Glomerular visceral epithelial cell (primary cell): Measurements from ENCODE around the gene FGF8.
A peak's percentile ranks its signal among the peaks of the same experiment; 100 is the strongest.

Experiments
- DNase-seq: peaks from one replicate; pipeline ENCODE4 v3.0.0-alpha.2; 2016; ENCODE audit errors: extremely low spot score

The FGF8 gene

DNA sequence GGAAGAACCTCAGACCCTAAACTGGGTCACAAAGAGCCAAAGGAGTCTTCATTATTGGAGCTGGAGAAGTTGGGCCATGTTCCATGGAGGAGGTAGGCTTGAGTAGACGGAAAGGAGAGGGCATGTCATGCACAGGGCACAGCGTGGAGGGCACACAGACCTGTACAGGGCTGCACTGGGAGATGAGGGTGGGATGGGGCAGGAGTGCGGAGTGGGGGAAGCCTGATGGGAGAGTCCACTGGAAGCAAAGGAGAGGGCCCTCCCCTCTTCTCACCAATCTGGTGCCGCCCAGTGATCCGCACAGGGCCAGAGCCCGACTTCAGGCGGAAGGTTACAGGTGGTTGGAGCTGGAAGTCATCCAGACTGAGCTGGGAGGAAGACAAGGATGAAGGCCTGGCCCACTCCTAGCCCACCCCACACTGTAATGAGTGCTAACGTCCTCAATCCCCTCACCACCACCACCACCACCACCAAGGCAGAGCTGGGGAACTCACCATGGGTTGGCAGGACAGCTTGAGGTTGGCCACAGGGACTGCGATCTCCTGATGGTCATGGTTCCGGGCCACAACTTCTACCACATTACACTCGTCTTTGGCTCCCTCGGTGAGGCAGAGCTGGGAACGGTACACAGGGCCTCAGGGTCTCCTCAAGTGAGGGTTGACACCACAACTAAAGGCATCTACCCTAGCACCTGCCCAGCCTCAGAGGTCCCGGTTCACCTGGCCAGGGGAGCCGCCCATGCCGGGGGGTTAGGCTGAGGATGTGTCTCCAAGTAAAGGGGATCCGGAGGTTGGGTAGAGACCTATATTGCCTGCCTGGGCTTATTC, 6.3 kb upstream of the FGF8 start:
- DNase-seq: no peak

DNA sequence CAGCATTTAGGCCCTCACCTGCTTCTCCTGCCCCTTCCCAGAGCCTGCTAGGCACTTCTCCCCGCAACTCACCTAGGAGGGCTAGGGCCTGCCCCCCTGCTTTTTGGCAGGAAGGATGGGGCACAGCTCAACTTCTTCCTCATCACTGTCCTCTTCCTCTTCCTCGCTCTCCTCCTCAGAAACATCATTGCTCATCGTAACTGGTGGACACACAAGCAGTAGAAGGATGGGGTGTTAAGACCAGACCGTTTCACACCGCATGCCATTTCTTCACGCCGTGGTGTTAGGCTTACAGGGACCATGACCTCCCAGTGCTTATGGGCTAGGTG, 5.7 kb upstream of the FGF8 start:
- no peak for DNase-seq

DNA sequence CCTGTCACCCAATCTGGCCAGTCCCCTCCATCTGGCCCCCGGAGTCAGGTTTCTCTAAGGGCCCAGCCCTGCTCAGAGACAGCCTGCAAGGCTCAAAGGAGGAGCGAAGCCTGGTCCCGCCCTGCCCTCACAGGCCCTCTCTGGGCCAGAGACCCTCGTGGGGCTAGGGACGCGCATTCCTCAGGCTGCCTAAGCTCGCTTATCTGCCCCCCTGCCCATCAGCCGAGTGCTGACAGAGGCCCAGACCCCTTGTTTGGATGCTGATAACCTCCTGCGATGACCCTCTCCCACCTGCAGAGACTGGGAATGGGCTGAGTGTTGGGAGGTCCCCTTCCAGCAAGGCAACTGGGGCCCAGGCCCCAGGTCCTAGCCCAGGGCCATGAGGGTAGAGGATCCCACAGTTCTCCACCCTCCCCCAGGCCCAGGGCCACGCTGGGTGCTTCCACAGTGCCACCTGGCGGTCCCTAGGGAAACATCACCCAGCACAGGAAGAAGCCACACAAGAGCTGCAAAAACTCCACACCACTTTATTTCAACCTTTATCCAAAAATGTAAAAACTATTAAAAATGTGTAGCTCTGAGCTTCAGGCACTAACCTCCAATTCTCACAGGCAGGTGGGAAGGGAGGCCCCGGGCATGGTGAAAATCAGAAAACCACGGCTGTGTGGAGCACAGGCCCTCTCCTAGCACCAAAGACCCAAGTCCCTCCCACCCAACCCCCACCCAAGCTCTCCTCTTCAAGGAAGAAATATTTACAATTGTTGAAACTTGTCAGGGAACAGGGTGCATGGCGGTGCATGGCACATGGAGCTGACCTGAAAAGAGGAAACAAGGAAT, 5.1 kb upstream of the FGF8 start:
- DNase-seq: peak; percentile 72

DNA sequence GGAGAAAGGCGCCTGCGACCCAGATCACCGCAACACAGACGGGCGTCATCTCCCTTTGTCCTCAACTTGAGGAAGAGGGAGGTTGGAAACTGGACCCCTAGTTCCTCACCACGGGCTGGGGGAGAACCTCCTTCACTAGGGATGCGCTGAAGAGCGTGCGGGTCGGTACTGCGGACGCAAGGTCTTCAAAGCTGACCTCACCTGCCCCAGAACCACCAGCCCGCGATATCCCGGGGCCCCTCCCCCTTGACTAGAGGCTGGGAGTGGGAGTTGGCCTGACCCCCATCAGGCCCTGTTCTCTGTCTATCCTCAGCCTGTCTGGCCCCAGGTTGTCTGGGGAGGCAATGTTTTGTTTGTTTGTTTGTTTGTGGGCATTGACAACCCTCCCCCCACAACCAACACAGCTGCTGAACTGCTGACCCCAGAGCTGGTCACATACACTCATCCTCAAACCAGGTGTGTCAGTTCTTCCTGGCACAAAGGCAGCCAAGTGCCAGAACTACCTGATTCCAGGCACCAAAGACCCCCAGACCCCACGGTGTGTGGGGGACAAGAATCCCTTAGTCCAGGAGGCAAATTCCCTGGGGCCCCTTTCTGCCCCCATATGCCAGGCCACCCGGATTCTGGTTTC, 4.4 kb upstream of the FGF8 start:
- DNase-seq: no peak

DNA sequence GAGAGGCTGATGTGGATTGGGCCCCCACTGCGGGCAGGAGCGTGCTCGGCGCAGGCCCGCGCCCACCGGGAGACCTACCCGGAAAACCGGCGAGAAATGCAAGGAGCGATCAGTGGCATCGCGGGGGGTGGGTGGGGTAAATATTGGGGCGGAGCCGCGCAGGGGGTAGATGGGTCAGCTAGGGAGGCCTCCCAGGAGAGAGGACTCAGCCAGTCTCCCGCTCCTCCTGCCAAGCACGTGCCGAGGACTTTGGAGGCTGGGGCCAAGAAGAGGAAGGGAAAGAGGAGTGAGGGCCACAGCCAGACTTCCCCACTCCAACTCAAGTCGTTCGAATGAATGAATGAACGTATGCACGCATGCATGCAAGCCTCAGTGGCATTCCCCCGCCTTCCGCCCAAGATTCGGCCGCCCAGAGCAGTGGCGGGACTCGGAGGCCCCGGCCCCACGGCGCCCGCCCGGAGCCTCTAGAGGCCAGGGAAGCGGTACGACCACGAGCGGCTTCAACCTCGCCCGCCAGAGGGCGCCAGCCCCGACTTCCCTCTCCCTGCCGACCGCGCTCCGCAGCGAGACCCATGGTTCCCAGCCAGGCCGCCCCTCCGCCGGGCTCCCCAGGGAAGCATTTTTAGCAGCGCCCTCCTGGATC, 3.8 kb upstream of the FGF8 start:
- no peak for DNase-seq

DNA sequence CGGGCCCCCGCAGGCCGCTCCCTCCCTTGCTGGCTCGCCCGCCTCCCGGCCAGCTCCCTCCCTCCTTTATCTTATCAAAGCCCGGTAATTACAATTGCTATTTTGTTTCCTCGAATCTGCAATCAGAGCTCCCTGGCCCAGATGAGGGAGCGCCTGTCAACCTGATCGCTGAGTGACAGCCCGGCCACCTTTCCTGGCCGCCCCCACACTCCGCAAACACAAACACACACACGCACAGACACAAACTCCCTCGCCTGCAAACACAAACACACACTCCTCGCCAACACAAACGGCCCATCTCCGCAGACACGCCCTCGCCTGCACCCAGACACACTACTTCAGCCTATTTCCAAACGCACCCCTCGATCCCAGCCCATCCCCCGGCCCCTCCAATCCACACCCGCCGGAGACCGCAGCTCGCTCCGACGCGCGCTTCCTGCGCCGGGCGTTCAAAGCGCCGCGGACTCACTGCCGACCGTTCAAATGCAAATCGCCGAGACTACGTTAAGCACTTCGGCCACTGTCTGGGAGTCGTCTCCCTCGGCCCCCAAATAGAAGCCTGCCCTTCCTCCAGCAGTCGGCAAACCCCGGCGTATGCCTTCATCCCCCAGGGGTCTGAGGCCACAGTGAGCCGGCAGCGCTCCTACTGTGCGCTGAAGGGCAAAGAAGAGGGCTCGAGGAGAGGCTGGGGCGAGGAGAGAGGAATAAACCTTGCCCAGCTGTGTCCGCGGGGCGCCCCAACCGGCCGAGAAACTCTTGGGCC, 3.0 kb upstream of the FGF8 start:
- DNase-seq: no peak

DNA sequence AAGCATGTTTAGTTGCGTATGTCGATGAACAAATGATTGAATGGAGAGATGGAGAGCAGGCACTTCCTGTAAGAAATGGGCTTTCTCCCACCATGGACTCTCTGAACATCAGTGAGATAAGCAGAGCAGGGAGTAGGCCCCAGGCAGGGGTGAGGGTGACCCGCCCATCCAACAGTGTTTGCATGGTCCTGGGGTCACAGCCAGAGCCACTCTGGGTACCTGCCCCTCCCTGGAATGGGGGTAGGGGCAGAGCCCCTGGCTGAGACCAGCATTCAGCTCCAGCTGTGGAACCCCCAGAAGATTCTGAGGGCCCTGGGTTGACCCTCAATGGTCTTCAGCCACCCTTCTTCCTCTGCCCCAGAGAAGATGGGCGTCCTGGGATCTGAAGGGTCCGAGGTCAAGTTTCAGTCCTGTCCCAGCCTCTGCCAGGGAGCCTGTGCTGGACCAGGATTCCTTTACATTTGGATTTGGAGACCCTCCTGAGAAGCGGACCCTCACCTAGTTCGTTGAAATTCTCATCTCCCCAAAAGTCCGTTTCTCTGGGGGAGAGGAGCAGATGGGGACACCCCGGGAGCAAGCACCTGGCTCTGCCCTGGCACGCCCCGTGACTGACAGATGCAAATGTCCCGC, 2.4 kb upstream of the FGF8 start:
- no peak for DNase-seq

DNA sequence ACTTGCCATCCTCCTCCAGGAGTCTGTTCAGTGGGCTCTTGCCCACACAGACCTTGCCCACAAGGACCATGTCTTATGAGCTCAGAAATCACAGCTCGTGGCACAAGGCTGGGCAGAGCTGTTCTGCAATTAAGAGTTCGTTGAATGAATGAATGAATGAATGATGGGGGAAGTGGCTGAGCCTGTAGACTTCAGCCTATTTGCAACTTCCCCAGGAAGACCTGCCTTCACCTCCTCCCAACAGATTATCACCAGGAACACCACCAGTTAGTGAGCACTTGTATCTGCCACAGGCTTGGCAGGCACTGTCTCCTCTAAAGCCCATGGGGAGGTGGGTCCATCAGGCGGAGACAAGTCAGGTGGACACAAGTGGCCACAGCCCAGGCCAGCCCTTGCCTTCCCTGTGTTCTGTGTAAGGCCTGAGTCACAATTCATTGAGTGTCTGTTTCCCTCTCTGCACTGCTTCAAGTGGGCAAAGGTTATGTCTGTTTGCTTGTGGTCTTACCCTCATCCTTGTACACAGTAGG, 1.8 kb upstream of the FGF8 start:
- DNase-seq: no peak

DNA sequence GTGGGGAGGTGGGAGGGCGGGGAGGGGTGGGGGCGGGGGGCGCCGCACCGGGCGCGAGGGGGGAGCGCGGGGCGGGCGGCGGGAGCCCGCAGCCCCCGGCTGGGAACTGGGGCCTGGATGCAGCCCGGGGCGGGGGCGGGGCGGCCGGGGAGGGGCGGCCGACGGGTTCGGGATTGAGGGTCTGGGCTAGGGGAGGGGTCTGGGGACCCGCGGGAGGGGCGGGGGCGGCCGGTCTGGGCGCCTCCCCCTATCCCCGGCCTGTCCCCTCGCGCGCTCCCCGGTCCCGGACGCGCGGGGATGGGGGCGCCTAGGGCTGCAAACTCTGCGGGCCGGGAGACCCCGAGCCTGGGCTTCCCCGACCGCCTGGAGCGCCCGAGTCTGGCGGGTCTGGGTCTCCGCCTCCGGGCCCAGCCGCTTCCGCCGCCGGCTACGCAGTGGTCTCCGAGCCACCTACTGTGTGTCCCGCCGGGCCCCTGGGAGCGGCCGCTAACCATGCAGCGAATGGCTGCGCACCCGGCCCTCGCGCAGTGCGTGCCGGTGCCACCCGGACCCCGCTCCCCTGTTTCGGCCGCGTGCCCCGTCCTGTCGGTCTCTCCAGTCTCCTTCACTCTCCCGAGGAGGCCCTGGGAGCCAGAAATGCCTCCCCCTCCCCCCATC, 375 bp upstream of the FGF8 start:
- no peak for DNase-seq

DNA sequence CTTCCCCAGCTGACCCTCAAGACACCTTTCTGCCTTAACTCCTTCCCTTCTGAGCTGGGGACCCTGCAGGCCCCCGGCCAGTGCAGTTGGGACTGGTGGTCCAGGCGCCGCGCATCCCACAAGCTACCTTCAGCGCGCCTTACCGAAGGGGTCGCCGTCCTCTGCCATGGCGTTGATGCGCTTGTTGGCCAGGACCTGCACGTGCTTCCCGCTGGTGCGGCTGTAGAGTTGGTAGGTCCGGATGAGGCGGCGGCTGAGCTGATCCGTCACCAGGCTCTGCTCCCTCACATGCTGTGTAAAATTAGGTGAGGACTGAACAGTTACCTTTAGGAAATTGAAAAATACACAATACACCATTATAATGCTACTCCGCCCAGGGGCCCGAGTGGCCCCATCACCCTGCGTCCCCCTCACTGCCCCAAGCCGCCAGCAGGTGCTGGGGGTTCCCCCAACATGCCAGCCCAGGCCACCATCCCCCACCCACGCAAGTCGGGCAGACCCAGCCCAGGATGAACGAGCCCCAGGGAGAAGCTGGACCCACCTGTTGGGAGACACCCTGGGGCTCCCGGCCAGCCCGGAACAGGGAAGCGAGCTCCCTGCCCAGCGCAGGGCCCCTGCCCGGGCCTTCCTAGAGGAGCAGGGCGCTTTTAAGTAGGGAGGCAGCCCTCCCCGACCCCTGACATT, 1.2 kb downstream of the FGF8 start:
- DNase-seq: no peak

DNA sequence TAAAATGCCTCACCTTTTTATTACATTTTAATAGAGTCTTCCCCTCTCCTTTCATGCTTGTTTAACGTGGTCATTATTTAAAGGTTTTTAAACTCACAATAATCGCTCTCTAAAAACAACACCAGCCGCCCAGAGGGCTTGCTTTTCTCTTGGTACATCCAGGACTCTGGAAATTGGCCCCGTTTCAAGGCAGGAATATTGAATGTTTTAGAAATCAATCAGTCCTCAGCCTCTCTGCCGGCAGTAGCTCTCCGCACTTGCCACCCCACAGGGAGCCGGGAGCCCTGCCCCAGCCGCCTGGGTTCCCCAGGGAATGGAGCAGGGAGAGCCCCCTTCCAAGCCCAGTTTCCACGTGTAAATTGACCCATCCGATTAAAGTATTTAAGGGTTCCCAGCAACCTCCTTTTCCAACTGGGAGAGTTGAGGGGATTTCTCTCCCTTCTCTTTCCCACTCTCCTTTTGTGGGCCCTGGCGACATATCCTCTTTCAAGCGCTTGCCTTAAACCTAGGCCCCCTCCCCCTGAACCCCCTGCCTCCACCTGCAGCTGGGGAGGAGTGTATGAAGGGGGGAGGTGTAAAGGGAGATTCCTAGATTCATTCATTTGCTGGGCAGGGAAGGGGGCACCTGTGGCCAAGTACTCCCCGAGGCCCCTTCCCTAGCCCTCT, 1.9 kb downstream of the FGF8 start:
- no peak for DNase-seq

DNA sequence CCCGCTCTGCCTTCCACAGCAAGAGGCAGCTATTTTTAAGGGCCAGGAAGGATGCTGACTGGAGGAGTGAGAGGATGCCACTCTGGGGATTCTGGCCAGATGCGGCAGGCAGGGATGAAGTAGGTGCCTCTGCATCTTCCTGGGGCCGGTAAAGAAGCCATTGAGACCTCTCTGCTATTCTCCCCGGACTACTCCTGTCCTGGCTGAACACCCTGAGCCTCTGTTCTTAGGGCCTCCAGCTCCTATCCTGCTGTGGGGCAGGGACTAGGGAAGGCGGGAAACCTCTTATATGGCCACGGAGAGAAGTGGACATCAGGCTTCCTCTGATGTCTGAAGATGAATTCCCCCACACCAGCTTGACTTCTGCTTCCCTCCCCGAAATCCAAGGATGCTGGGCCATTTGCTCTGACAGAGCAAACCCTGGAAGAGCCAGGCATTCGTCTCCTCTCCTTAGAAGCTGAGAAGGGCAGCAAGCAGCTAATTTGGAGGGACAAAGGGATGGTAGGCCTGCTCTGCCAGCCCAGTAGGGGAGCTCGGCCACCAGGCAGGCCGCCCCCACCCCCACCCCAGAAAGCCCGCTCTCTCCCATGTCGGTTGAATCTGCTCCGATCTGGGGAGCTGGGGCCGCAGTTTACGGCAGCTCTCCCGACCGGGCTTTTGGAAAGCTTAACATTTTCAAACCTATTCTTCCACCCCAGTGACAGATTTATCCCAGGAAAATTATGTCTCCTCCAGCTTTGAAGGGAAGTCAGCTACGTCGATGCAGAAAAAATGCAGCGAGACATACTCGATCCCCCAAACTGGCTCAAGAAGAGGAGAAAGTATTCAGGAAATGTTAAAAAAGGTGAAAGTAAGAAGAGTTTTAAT, 2.8 kb downstream of the FGF8 start:
- no peak for DNase-seq

DNA sequence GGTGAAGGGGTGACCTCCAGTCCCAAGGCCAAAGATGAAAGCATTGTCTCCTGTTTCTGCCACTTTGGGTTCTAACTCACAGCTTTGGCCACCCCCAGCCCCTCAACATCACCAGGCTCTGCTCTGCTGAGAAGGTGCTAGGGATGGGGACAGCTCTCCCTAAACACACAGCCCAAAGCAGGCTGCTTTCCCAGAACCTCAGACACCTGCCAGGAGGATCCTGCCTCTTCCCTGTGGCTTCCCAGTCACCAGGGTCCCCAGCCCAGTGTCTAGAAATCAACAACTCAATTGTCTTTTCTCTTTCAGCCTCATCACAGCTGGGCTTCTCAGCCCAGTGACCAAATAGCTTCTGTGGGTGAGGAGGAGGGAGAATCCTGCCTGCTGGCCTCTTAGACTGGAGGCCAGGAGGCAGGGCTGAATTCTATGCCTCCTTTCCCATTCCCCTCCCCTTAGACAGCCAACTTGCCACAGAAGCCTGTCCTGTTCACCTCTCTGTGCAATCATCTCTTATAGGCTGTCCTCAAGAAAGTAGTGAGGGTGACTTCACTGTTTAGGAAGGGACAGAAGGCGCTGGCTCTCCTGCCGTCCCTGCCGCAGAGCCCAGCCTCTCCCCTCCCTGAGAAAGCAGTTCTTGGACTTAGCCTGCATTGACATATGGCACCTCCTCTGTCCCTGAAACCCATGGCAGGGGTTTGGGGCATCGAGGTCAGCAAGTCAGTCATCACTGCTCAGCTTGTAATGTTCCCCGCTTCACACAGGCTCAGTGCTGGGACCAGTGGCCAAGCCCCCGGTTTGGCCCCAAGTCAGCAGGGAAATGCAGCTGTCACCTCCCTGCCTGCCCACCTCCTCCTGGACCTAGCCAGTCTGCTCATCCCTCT, 3.7 kb downstream of the FGF8 start:
- DNase-seq: no peak

DNA sequence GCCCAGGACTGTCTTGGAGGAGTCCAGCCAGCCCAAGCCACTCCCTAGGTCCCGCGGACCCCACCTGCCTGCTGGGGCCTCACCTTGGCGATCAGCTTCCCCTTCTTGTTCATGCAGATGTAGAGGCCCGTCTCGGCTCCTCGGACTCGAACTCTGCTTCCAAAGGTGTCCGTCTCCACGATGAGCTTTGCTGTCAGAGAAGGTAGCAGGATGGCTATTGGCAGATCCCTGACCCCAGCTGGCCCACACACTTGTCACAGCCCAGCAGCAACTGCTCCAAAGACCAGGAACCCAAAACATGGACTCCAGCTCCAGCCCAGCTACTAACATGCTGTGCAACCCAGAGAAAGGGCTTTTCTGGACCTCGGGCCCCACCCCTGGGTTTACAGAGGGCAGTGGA, 4.5 kb downstream of the FGF8 start:
- no peak for DNase-seq

DNA sequence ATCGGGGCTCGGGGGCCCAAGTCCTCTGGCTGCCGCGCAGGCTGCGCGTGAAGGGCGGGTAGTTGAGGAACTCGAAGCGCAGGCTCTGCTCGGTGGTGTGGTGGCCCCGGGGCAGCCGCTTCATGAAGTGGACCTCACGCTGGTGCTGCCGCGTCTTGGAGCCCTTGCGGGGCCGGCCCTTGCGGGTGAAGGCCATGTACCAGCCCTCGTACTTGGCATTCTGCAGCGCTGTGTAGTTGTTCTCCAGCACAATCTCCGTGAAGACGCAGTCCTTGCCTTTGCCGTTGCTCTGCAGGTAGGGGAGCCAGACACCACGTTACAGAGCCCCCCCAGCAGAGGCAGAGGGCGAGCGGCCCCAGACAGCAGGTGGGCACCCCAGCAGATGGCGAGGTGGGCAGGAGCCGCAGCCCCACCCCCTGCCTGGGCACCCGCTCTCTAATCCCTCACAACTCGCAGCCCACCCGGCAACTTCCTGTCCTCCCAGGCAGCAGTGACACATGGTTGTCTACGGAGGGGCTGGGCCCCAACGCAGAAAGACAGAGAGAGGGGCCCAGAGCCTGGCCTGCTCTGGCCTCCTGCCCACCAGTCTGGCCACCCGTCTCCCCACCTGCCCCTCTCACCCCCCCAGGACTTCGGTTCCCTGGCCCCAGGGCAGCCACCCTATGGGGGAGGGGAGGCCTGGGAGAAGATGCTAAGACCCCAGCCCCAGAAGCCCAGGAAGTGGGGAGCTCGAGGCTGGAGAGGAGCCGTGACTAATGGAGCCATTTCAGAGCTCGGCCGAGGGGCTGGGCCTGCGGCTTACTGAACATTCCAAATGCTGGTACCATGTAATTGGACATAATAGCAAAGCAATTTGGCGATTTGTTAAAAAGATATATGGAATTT, 5.3 kb downstream of the FGF8 start:
- no peak for DNase-seq

DNA sequence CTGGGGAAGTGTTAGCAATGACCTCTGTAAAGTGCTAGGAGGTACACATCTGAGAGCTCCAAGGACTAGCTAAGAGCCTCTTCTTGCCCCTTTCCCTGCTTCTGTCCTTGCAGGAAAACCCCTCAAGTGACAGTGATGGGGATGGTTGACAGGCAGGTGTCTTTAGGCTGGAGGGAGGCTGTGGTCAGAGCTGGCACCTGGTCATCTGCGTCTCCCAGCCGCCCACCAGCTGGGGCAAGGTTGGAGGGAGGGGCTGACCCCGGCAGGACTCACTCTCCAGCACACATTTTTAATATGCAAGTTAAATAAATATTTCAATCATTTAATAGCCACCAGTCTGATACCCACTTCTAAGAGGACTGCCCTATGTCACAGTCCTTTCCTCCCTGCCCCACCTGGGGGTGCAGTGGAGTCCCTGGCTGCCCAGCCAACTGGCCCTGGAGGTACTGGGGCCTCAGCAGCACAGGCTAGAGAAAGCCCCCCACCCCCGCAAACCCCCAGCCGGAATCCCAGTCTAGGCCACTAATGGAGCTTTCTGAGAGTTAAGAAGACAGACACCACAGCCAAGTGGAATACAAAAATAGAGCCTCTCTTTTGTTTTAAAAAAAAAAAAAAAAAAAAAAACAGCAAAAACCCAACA, 6.3 kb downstream of the FGF8 start:
- DNase-seq: no peak
